Endodermal cell (in vitro differentiated cells): Measurements from ENCODE around the gene COLQ. TPM values are rescaled to one million over a fixed set of nuclear protein-coding genes. Genes with fewer than 3 reads are reported as not detected.
A peak's percentile ranks its signal among the peaks of the same experiment; 100 is the strongest.

ENCODE experiments used
- DNase-seq: peaks from one replicate; pipeline ENCODE4 v3.0.0-alpha.2; 2017
- H3K27ac ChIP-seq: 2 replicates; pipeline ENCODE4 v1.5.1; 2013; ENCODE audit warnings: mild to moderate bottlenecking, low read depth, low read length, moderate library complexity
- H3K27me3 ChIP-seq: 2 replicates; pipeline ENCODE4 v1.6.1; 2013; ENCODE audit warnings: mild to moderate bottlenecking, low read length, moderate library complexity; ENCODE audit not compliant: insufficient read depth, control insufficient read depth, poor library complexity, severe bottlenecking
- H3K36me3 ChIP-seq: 2 replicates; pipeline ENCODE4 v1.7.0; 2013; ENCODE audit warnings: mild to moderate bottlenecking, low read length, moderate library complexity; ENCODE audit not compliant: control insufficient read depth, insufficient read depth
- H3K4me1 ChIP-seq: one replicate; pipeline ENCODE4 v1.7.0; 2013; ENCODE audit warnings: low read length; ENCODE audit not compliant: control insufficient read depth, insufficient read depth
- H3K4me3 ChIP-seq: 2 replicates; pipeline ENCODE4 v1.5.1; 2013; ENCODE audit warnings: mild to moderate bottlenecking, low read length, moderate library complexity
- H3K9ac ChIP-seq: 2 replicates; pipeline ENCODE4 v1.6.1; 2013; ENCODE audit warnings: mild to moderate bottlenecking, low read length, moderate library complexity; ENCODE audit not compliant: poor library complexity, severe bottlenecking; ENCODE audit errors: extremely low read depth
- H3K9me3 ChIP-seq: 2 replicates; pipeline ENCODE4 v1.6.1; 2013; ENCODE audit warnings: mild to moderate bottlenecking, low read length, moderate library complexity; ENCODE audit not compliant: control insufficient read depth
- H3K27ac Mint-ChIP-seq: 2 replicates; pipeline ENCODE4 v1.8.0; 2020; ENCODE audit warnings: mixed read lengths
- H3K27me3 Mint-ChIP-seq: 2 replicates; pipeline ENCODE4 v1.8.0; 2021; ENCODE audit warnings: mild to moderate bottlenecking, mixed read lengths; ENCODE audit not compliant: insufficient read depth
- H3K36me3 Mint-ChIP-seq: 2 replicates; pipeline ENCODE4 v1.8.0; 2020; ENCODE audit warnings: low read depth, mixed read lengths
- H3K4me1 Mint-ChIP-seq: 2 replicates; pipeline ENCODE4 v1.8.0; 2020; ENCODE audit warnings: mixed read lengths
- H3K4me3 Mint-ChIP-seq: 2 replicates; pipeline ENCODE4 v1.8.0; 2020; ENCODE audit warnings: mild to moderate bottlenecking, moderate library complexity, mixed read lengths
- H3K9me3 Mint-ChIP-seq: 2 replicates; pipeline ENCODE4 v1.8.0; 2020; ENCODE audit warnings: mild to moderate bottlenecking, mixed read lengths
- WGBS, 2 experiments: methylation state at CpG; one replicate each; pipeline versions ENCODE4 v1.1.5 to v1.1.7; 2013; ENCODE audit warnings: missing lambda C conversion rate in 2 of 2, mixed read lengths in 1 of 2; ENCODE audit not compliant: insufficient coverage in 1 of 2, insufficient read length in 1 of 2; 5-methylcytosine and 5-hydroxymethylcytosine counted together
- total RNA-seq, 2 donors: library from RNA; stranded (reverse); fragmentation: NEBNext Ultra II Directional in 1 of 2; extraction: Animal tissue kit (Norgen Biotek cat#: 25700) in 1 of 2; gene quantifications; 2 replicates in 1 of 2; 3 replicates in 1 of 2; pipeline ENCODE4 v1.2.1, GENCODE V29; 2021
- TF ChIP-seq, protein P1 (sequence below): fragments of 200-600 bp; sonication (generic); conservative IDR thresholded peaks from 2 replicates; pipeline ENCODE4 v1.5.0; 2021; ENCODE audit warnings: antibody characterized with exemption, mild to moderate bottlenecking

COLQ gene
- total RNA-seq, 2 donors from 2014 or later = 3.1 to 7.3 TPM

DNA sequence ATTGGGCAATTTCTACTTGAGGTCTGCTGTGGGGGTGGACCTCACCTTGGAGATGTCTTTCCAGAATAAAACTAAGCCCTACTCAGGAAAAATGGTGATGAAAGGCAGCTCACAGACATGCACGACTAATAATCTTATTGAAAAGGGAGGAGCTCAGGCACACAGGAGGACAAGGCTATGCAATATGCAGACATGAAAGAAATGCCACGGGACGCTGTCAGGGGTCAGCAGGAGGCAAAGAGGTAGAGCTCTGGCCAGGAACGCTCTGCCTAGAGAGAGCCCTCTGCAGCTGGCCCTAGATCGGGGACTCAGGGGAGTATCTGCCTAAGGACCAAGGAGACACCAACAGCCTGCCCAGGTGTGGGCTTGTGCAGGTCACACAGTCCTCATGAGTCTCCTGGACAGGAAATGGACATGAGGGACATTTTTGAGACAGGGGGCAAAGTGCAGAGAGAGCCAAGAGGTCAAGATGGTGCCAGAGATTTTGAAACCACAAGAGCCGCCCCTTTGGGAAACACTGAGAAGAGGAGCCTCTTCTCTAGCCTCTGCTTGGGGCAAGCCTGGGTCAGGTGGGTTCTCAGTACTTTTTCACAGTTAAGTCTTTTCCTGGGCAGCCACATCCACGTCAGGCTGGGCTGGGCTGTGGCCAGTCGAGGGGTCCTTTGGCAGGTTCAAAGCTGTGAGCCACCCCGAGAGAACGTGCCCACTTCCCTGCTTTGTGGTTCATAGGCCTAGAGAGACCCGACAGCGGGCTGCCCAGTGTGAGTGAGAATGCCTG, 70.9 kb downstream of the COLQ start:
- H3K27ac ChIP-seq = no peak overlapping the region
- no peak overlapping the region for H3K4me3 ChIP-seq
- no peaks in the 10 kb centered on the region for H3K27me3 Mint-ChIP-seq
- TF ChIP-seq, protein P1, sequence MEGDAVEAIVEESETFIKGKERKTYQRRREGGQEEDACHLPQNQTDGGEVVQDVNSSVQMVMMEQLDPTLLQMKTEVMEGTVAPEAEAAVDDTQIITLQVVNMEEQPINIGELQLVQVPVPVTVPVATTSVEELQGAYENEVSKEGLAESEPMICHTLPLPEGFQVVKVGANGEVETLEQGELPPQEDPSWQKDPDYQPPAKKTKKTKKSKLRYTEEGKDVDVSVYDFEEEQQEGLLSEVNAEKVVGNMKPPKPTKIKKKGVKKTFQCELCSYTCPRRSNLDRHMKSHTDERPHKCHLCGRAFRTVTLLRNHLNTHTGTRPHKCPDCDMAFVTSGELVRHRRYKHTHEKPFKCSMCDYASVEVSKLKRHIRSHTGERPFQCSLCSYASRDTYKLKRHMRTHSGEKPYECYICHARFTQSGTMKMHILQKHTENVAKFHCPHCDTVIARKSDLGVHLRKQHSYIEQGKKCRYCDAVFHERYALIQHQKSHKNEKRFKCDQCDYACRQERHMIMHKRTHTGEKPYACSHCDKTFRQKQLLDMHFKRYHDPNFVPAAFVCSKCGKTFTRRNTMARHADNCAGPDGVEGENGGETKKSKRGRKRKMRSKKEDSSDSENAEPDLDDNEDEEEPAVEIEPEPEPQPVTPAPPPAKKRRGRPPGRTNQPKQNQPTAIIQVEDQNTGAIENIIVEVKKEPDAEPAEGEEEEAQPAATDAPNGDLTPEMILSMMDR = no peak
- DNase-seq = peak; percentile 32
- H3K36me3 ChIP-seq = no peaks in the 10 kb centered on the region
- no peaks in the 10 kb centered on the region for H3K27me3 ChIP-seq
- H3K9me3 Mint-ChIP-seq = no peaks in the 10 kb centered on the region
- no peak overlapping the region for H3K27ac Mint-ChIP-seq
- H3K4me1 ChIP-seq = no peaks in the 10 kb centered on the region
- no peaks in the 10 kb centered on the region for H3K4me1 Mint-ChIP-seq
- H3K36me3 Mint-ChIP-seq = peaks cover 6% of the 10 kb centered on the region
- no peak overlapping the region for H3K4me3 Mint-ChIP-seq
- H3K9me3 ChIP-seq = no peaks in the 10 kb centered on the region
- 95 to 97% methylated on average over 12 of the region's 12 CpGs for WGBS, 2 experiments
- no peak overlapping the region for H3K9ac ChIP-seq

DNA sequence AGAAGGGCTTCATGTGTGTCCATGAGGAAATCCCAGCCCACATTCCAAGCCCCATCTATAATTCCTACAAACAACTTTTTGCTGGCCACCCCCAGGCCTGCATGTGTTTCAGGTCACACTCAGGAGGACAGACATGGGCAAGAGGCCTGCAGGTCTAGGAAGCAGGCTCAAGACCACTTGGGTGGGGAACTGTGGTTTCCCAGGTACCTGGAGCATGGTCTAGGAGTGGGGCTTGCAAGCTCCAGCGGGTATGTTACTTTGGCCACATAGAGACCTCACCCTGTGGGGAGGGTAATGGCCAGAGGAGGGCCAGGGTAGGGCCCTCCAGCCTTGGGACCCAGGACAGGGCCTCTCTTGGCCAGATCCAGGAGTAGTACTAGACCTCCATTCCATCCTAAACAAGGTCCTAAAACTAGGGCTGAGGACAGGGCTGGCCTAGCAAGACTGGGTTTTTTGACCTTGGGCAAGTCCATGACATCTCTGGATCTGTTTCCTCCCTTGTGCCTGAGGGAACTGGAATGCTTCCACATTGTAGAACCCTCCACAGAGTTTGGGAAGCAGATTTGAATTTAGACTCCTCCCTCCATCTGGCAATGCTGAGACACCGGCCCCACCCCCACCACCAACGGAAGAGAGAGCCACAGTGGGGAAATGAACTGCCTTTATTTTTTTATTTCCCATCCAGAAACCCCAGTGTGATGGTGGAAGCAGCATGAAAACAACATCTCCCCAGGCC, 71.8 kb downstream of the COLQ start:
- WGBS, 2 experiments = 84% methylated on average over 3 of the region's 3 CpGs; no CpG with 5 or more reads in 1 of the 2 experiments
- Mint-ChIP-seq H3K36me3 (peaks cover 9% of the 10 kb centered on the region), H3K27me3 (no peaks in the 10 kb centered on the region), H3K4me3 (no peak overlapping the region), H3K4me1 (no peaks in the 10 kb centered on the region), H3K27ac (no peak overlapping the region), H3K9me3 (no peaks in the 10 kb centered on the region)
- H3K4me3 ChIP-seq = no peak overlapping the region
- no peaks in the 10 kb centered on the region for H3K36me3 ChIP-seq
- H3K27ac ChIP-seq = no peak overlapping the region
- H3K9ac ChIP-seq = no peak overlapping the region
- TF ChIP-seq, protein P1 = no peak
- DNase-seq = no peak
- H3K27me3 ChIP-seq = no peaks in the 10 kb centered on the region
- H3K4me1 ChIP-seq = no peaks in the 10 kb centered on the region
- no peaks in the 10 kb centered on the region for H3K9me3 ChIP-seq

DNA sequence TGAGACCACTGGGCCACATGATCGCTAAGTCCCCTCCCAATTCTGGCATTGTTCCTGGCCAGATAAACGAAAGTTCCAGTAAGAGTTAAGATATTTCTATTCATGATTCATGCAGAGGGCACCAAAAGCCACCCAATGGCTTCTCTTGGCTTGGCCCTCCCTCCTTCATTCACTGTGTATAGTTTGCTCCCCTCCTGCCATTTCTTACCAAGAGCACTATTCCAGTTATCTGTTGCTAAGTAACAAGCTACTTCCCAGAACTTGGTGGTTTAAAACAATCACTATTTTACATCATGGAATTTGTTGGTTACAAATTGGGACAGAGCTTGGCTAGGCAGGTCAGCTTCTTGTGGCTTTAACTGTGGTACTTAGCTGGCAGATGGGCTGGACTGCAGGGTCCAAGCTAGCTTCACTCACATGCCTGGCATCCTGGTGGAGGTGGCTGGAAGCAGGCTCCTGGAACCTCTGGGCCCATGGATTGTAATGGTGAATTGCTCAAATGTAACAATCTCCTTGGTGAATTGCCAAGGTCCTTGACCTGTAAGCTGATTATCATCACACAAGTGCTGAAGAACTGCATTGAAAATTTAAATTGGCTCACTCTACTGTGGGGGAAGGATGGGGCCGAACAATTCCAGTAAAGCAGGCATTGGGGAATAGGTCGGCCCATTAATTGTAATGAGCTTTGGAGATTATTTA, 77.5 kb downstream of the COLQ start:
- H3K27ac Mint-ChIP-seq = no peak overlapping the region
- H3K4me1 ChIP-seq = no peaks in the 10 kb centered on the region
- H3K36me3 ChIP-seq = peaks cover 45% of the 10 kb centered on the region
- H3K4me1 Mint-ChIP-seq = no peaks in the 10 kb centered on the region
- H3K36me3 Mint-ChIP-seq = peaks cover 39% of the 10 kb centered on the region
- no peak for DNase-seq
- H3K9me3 Mint-ChIP-seq = no peaks in the 10 kb centered on the region
- TF ChIP-seq, protein P1 = no peak
- H3K27ac ChIP-seq = no peak overlapping the region
- H3K27me3 ChIP-seq = no peaks in the 10 kb centered on the region
- no peak overlapping the region for H3K9ac ChIP-seq
- no peak overlapping the region for H3K4me3 Mint-ChIP-seq
- no peaks in the 10 kb centered on the region for H3K27me3 Mint-ChIP-seq
- WGBS, 2 experiments = 92 to 98% methylated on average over 4 of the region's 4 CpGs
- no peak overlapping the region for H3K4me3 ChIP-seq
- H3K9me3 ChIP-seq = no peaks in the 10 kb centered on the region
